IMR-90 (cell line): ENCODE measurements around the gene MTPN.

Source experiments
- BHLHE40 ChIP-seq: fragments of 150-350 bp; IDR thresholded peaks from 2 replicates; pipeline ENCODE4 v1.6.1; 2016; ENCODE audit warnings: mild to moderate bottlenecking, low read depth, low read length
- CEBPB ChIP-seq: IDR thresholded peaks from 2 replicates; pipeline ENCODE4 v1.6.1; 2012; ENCODE audit warnings: low read depth, low read length, improper control_type of control experiment
- CHD1 ChIP-seq: IDR thresholded peaks from 2 replicates; pipeline ENCODE4 v1.6.1; 2012; ENCODE audit warnings: low read depth, low read length, improper control_type of control experiment
- CTCF ChIP-seq: conservative IDR thresholded peaks from 2 replicates; pipeline ENCODE4 v1.5.1; 2012; ENCODE audit warnings: mild to moderate bottlenecking, low read depth, low read length, improper control_type of control experiment
- ELK1 ChIP-seq: fragments of 150-350 bp; IDR thresholded peaks from 2 replicates; pipeline ENCODE4 v1.6.1; 2016; ENCODE audit warnings: low read depth, mild to moderate bottlenecking, low read length, moderate library complexity, borderline replicate concordance
- FOS ChIP-seq: fragments of 150-350 bp; IDR thresholded peaks from 2 replicates; pipeline ENCODE4 v1.6.1; 2016; ENCODE audit warnings: low read depth, low read length
- MAFK ChIP-seq: IDR thresholded peaks from 2 replicates; pipeline ENCODE4 v1.6.1; 2012; ENCODE audit warnings: low read depth, low read length, improper control_type of control experiment
- MAZ ChIP-seq: IDR thresholded peaks from 2 replicates; pipeline ENCODE4 v1.6.1; 2012; ENCODE audit warnings: low read depth, mild to moderate bottlenecking, low read length, improper control_type of control experiment, moderate library complexity, borderline replicate concordance
- MXI1 ChIP-seq: IDR thresholded peaks from 2 replicates; pipeline ENCODE4 v1.6.1; 2012; ENCODE audit warnings: low read depth, mild to moderate bottlenecking, low read length, moderate library complexity, borderline replicate concordance
- POLR2A ChIP-seq: IDR thresholded peaks from 2 replicates; pipeline ENCODE4 v1.6.1; 2012; ENCODE audit warnings: mild to moderate bottlenecking, low read depth, low read length
- SMC3 ChIP-seq: fragments of 150-350 bp; IDR thresholded peaks from 2 replicates; pipeline ENCODE4 v1.6.1; 2016; ENCODE audit warnings: low read depth, mild to moderate bottlenecking, antibody characterized with exemption, low read length, moderate library complexity
- USF2 ChIP-seq: fragments of 150-350 bp; IDR thresholded peaks from 2 replicates; pipeline ENCODE4 v1.6.1; 2017; ENCODE audit warnings: mild to moderate bottlenecking, antibody characterized with exemption, low read length, low read depth

GRCh38 chr7:135977742-135978066, 545 bp upstream of the MTPN start:
- no peak for TF ChIP-seq POLR2A
- TF ChIP-seq SMC3, result no peak
- TF ChIP-seq CEBPB, result no peak
- no peak for TF ChIP-seq CTCF
- TF ChIP-seq MAFK, result no peak
- TF ChIP-seq USF2, result no peak
- TF ChIP-seq FOS, result no peak
- TF ChIP-seq MXI1, result no peak
- no peak for TF ChIP-seq MAZ
- TF ChIP-seq ELK1, result no peak
- TF ChIP-seq CHD1, result no peak
- no peak for TF ChIP-seq BHLHE40
